Measurements from ENCODE around the gene PAFAH2. TPM values are rescaled to one million over a fixed set of nuclear protein-coding genes. Genes with fewer than 3 reads are reported as not detected.

The PAFAH2 gene
- polyA plus RNA-seq, 1 donor from 2014 or later = 8.6 TPM

Other genes starting within 250 kb of the PAFAH2 start
- 1.2 TPM for gene SELENON, start 197.9 kb downstream of the PAFAH2 start, polyA plus RNA-seq
- gene MTFR1L, start 178.1 kb downstream of the PAFAH2 start, polyA plus RNA-seq = 39.6 TPM
- not detected for gene AUNIP, start 138.6 kb downstream of the PAFAH2 start, polyA plus RNA-seq
- 0.73 TPM for gene PAQR7, start 122.4 kb downstream of the PAFAH2 start, polyA plus RNA-seq
- gene STMN1, start 91.6 kb downstream of the PAFAH2 start, polyA plus RNA-seq = 47.4 TPM
- gene EXTL1, start 23.7 kb upstream of the PAFAH2 start, polyA plus RNA-seq = not detected
- not detected for gene SLC30A2, start 48.1 kb upstream of the PAFAH2 start, polyA plus RNA-seq
- not detected for gene TRIM63, start 69.6 kb upstream of the PAFAH2 start, polyA plus RNA-seq
- gene PDIK1L, start 113.8 kb upstream of the PAFAH2 start, polyA plus RNA-seq = 3.7 TPM
- gene FAM110D, start 161.0 kb upstream of the PAFAH2 start, polyA plus RNA-seq = not detected
- gene C1orf232, start 170.9 kb upstream of the PAFAH2 start, polyA plus RNA-seq = not detected
- gene ZNF593, start 171.8 kb upstream of the PAFAH2 start, polyA plus RNA-seq = 43.7 TPM
- gene ZNF593OS, start 173.8 kb upstream of the PAFAH2 start, polyA plus RNA-seq = 0.61 TPM
- gene CNKSR1, start 179.4 kb upstream of the PAFAH2 start, polyA plus RNA-seq = 2.2 TPM
- gene CATSPER4, start 192.5 kb upstream of the PAFAH2 start, polyA plus RNA-seq = not detected
- gene CEP85, start 236.1 kb upstream of the PAFAH2 start, polyA plus RNA-seq = 6.6 TPM